ENCODE measurements around the gene ITSN2.

- TF ChIP-seq EZH2 (IDR thresholded peaks at IDR 0.05; ENCODE audit: borderline replicate concordance, low read length) (no peak), CTCF (conservative IDR thresholded peaks at IDR 0.05 in 1 of 2, IDR thresholded peaks at IDR 0.05 in 1 of 2; ENCODE audit: extremely low read depth in 1 of 2, insufficient read depth in 1 of 2, low read depth in 1 of 2, low read length in 2 of 2) (no peak)
Measured at GRCh38 chr2:24297663-24298062, 62.7 kb downstream of the ITSN2 start.
